ENCODE results near the gene AIFM3. TPM values are rescaled to one million over a fixed set of nuclear protein-coding genes. Genes with fewer than 3 reads are reported as not detected.

AIFM3 gene
- total RNA-seq, 5 donors from 2014 or later (not counting 1 experiment from before 2014, with no cell fraction given): 0.33 to 1.7 (median 0.66) TPM

GRCh38 chr22:20988573-20989322, 21.7 kb downstream of the AIFM3 start:
- peaks cover 3 to 47% of the 10 kb centered on the region in 2 donors for H3K36me3 ChIP-seq (ENCODE audit: control insufficient read depth in 2 of 2, extremely low read depth in 1 of 2, insufficient read depth in 1 of 2, low read length in 1 of 2)
- H3K27ac Mint-ChIP-seq: no peak overlapping the region
- no peak overlapping the region for H3K4me3 ChIP-seq (ENCODE audit: control insufficient read depth in 1 of 2, extremely low read depth in 1 of 2, low read length in 1 of 2)
- no peaks in the 10 kb centered on the region for H3K27me3 Mint-ChIP-seq
- DNase-seq (no peak), ATAC-seq (replicated peaks in 1 of 4) (no peak)
- no peaks in the 10 kb centered on the region for H3K9me3 ChIP-seq
- H3K36me3 Mint-ChIP-seq: peaks cover 13% of the 10 kb centered on the region
- WGBS (ENCODE audit: insufficient coverage): 96% methylated on average over 13 of the region's 16 CpGs
- no peaks in the 10 kb centered on the region for H3K9me3 Mint-ChIP-seq
- ChIA-PET POLR2A (no interaction called here), CTCF (no interaction called here)
- peaks cover 12 to 13% (median 12%) of the 10 kb centered on the region in 3 donors for H3K4me1 Mint-ChIP-seq
- no peak overlapping the region for H3K27ac ChIP-seq (ENCODE audit: low read length)
- H3K4me3 Mint-ChIP-seq: no peak overlapping the region
- no peaks in the 10 kb centered on the region for H3K27me3 ChIP-seq (replicated peaks in 1 of 2; ENCODE audit: control insufficient read depth in 2 of 2, extremely low read depth in 1 of 2, insufficient read depth in 2 of 2, low read length in 1 of 2)
- H3K4me1 ChIP-seq (ENCODE audit: control insufficient read depth in 1 of 2, extremely low read depth in 1 of 2, insufficient read depth in 2 of 2, low read length in 2 of 2): peaks cover 0 to 10% of the 10 kb centered on the region in 2 experiments

GRCh38 chr22:20989323-20990138, 22.5 kb downstream of the AIFM3 start:
- H3K9me3 Mint-ChIP-seq: no peaks in the 10 kb centered on the region
- H3K9me3 ChIP-seq: no peaks in the 10 kb centered on the region
- no peak overlapping the region for H3K27ac ChIP-seq (ENCODE audit: low read length)
- ChIA-PET POLR2A (no interaction called here), CTCF (no interaction called here)
- peaks cover 0 to 9% of the 10 kb centered on the region in 2 experiments for H3K4me1 ChIP-seq (ENCODE audit: control insufficient read depth in 1 of 2, extremely low read depth in 1 of 2, insufficient read depth in 2 of 2, low read length in 2 of 2)
- H3K27ac Mint-ChIP-seq: no peak overlapping the region
- H3K36me3 ChIP-seq (ENCODE audit: control insufficient read depth in 2 of 2, extremely low read depth in 1 of 2, insufficient read depth in 1 of 2, low read length in 1 of 2): peaks cover 8 to 47% of the 10 kb centered on the region in 2 donors
- no peaks in the 10 kb centered on the region for H3K27me3 ChIP-seq (replicated peaks in 1 of 2; ENCODE audit: control insufficient read depth in 2 of 2, extremely low read depth in 1 of 2, insufficient read depth in 2 of 2, low read length in 1 of 2)
- no peak overlapping the region for H3K4me3 Mint-ChIP-seq
- peaks cover 6 to 8% (median 7%) of the 10 kb centered on the region in 3 donors for H3K4me1 Mint-ChIP-seq
- no peak overlapping the region for H3K4me3 ChIP-seq (ENCODE audit: control insufficient read depth in 1 of 2, extremely low read depth in 1 of 2, low read length in 1 of 2)
- H3K36me3 Mint-ChIP-seq: peaks cover 13% of the 10 kb centered on the region
- no peaks in the 10 kb centered on the region for H3K27me3 Mint-ChIP-seq
- no peak for DNase-seq
- 47% methylated on average over 6 of the region's 17 CpGs for WGBS (ENCODE audit: insufficient coverage)
- ATAC-seq (replicated peaks in 1 of 4): peak in 1 of 4 experiments; percentile 55

GRCh38 chr22:20990184-20991180, 23.4 kb downstream of the AIFM3 start:
- no peaks in the 10 kb centered on the region for H3K27me3 ChIP-seq (replicated peaks in 1 of 2; ENCODE audit: control insufficient read depth in 2 of 2, extremely low read depth in 1 of 2, insufficient read depth in 2 of 2, low read length in 1 of 2)
- DNase-seq (no peak), ATAC-seq (replicated peaks in 1 of 4) (no peak)
- peaks cover 8 to 51% of the 10 kb centered on the region in 2 donors for H3K36me3 ChIP-seq (ENCODE audit: control insufficient read depth in 2 of 2, extremely low read depth in 1 of 2, insufficient read depth in 1 of 2, low read length in 1 of 2)
- H3K9me3 ChIP-seq: no peaks in the 10 kb centered on the region
- H3K4me3 Mint-ChIP-seq: no peak overlapping the region
- H3K27ac Mint-ChIP-seq: no peak overlapping the region
- H3K27ac ChIP-seq (ENCODE audit: low read length): no peak overlapping the region
- peaks cover 13% of the 10 kb centered on the region for H3K36me3 Mint-ChIP-seq
- H3K4me1 Mint-ChIP-seq: peaks cover 6 to 8% (median 7%) of the 10 kb centered on the region in 3 donors
- 89% methylated on average over 16 of the region's 21 CpGs for WGBS (ENCODE audit: insufficient coverage)
- H3K4me3 ChIP-seq (ENCODE audit: control insufficient read depth in 1 of 2, extremely low read depth in 1 of 2, low read length in 1 of 2): no peak overlapping the region
- H3K27me3 Mint-ChIP-seq: no peaks in the 10 kb centered on the region
- CTCF ChIA-PET: no interaction called here
- peaks cover 0 to 9% of the 10 kb centered on the region in 2 experiments for H3K4me1 ChIP-seq (ENCODE audit: control insufficient read depth in 1 of 2, extremely low read depth in 1 of 2, insufficient read depth in 2 of 2, low read length in 2 of 2)
- no peaks in the 10 kb centered on the region for H3K9me3 Mint-ChIP-seq
- POLR2A ChIA-PET: no interaction called here

- Mint-ChIP-seq H3K27me3 (no peaks in the 10 kb centered on the region), H3K4me1 (peaks cover 3 to 8% (median 6%) of the 10 kb centered on the region in 3 donors), H3K27ac (no peak overlapping the region), H3K36me3 (peaks cover 11% of the 10 kb centered on the region), H3K9me3 (no peaks in the 10 kb centered on the region), H3K4me3 (no peak overlapping the region)
- H3K9me3 ChIP-seq: no peaks in the 10 kb centered on the region
- 91% methylated on average over 22 of the region's 24 CpGs for WGBS (ENCODE audit: insufficient coverage)
- H3K4me1 ChIP-seq (ENCODE audit: control insufficient read depth in 1 of 2, extremely low read depth in 1 of 2, insufficient read depth in 2 of 2, low read length in 2 of 2): peaks cover 0 to 9% of the 10 kb centered on the region in 2 experiments
- ATAC-seq (replicated peaks in 1 of 4) (no peak), DNase-seq (no peak)
- ChIA-PET POLR2A (no interaction called here), CTCF (no interaction called here)
- peaks cover 8 to 50% of the 10 kb centered on the region in 2 donors for H3K36me3 ChIP-seq (ENCODE audit: control insufficient read depth in 2 of 2, extremely low read depth in 1 of 2, insufficient read depth in 1 of 2, low read length in 1 of 2)
- no peaks in the 10 kb centered on the region for H3K27me3 ChIP-seq (replicated peaks in 1 of 2; ENCODE audit: control insufficient read depth in 2 of 2, extremely low read depth in 1 of 2, insufficient read depth in 2 of 2, low read length in 1 of 2)
- H3K27ac ChIP-seq (ENCODE audit: low read length): no peak overlapping the region
- H3K4me3 ChIP-seq (ENCODE audit: control insufficient read depth in 1 of 2, extremely low read depth in 1 of 2, low read length in 1 of 2): no peak overlapping the region
Observed at GRCh38 chr22:20991252-20992055, 24.4 kb downstream of the AIFM3 start.

- Mint-ChIP-seq H3K27me3 (no peaks in the 10 kb centered on the region), H3K9me3 (no peaks in the 10 kb centered on the region), H3K36me3 (peaks cover 8% of the 10 kb centered on the region), H3K4me3 (no peak overlapping the region), H3K4me1 (peaks cover 0 to 8% (median 6%) of the 10 kb centered on the region in 3 donors), H3K27ac (no peak overlapping the region)
- ChIA-PET CTCF (no interaction called here), POLR2A (no interaction called here)
- ATAC-seq (replicated peaks in 1 of 4) (no peak), DNase-seq (no peak)
- Histone ChIP-seq H3K27me3 (replicated peaks in 1 of 2; ENCODE audit: control insufficient read depth in 2 of 2, extremely low read depth in 1 of 2, insufficient read depth in 2 of 2, low read length in 1 of 2) (no peaks in the 10 kb centered on the region), H3K9me3 (no peaks in the 10 kb centered on the region), H3K4me1 (ENCODE audit: control insufficient read depth in 1 of 2, extremely low read depth in 1 of 2, insufficient read depth in 2 of 2, low read length in 2 of 2) (peaks cover 0 to 9% of the 10 kb centered on the region in 2 experiments), H3K27ac (ENCODE audit: low read length) (no peak overlapping the region), H3K36me3 (ENCODE audit: control insufficient read depth in 2 of 2, extremely low read depth in 1 of 2, insufficient read depth in 1 of 2, low read length in 1 of 2) (peaks cover 8 to 47% of the 10 kb centered on the region in 2 donors), H3K4me3 (ENCODE audit: control insufficient read depth in 1 of 2, extremely low read depth in 1 of 2, low read length in 1 of 2) (no peak overlapping the region)
- WGBS (ENCODE audit: insufficient coverage): 100% methylated on average over 5 of the region's 7 CpGs
Observed at GRCh38 chr22:20992056-20992442, 25.0 kb downstream of the AIFM3 start.

Data from T-cell (primary cell).